HEK293 (cell line): ENCODE measurements around the gene ZNF687.

Source experiments
- CTCF ChIA-PET: fragments of 350-600 bp; formaldehyde crosslinking; extraction: SDS; loops from one replicate; lab custom pipeline; 2021; ENCODE audit warnings: antibody characterized with exemption; lab: Yijun Ruan, JAX
- POLR2A ChIA-PET: fragments of 300-600 bp; formaldehyde crosslinking; extraction: SDS; loops from one replicate; lab custom pipeline; 2020; ENCODE audit warnings: antibody characterized with exemption, inconsistent platforms; lab: Yijun Ruan, JAX
- H3K27ac ChIP-seq: fragments of 200-500 bp; sonication (Bioruptor generic); 2 replicates; pipeline ENCODE4 v1.5.1; 2014; ENCODE audit warnings: low read depth, low read length, control low read depth, inconsistent platforms; ENCODE audit errors: extremely low read depth
- H3K36me3 ChIP-seq, 2 experiments: fragments of 200-500 bp in 1 of 2; sonication (Bioruptor generic) in 1 of 2; 1 replicate in 1 of 2; 2 replicates in 1 of 2; pipeline ENCODE4 v1.5.1; 2014 to 2017; ENCODE audit warnings: inconsistent platforms in 2 of 2, low read length in 2 of 2; ENCODE audit not compliant: control insufficient read depth in 2 of 2, insufficient read depth in 1 of 2
- H3K4me1 ChIP-seq: fragments of 200-500 bp; sonication (Bioruptor generic); 2 replicates; pipeline ENCODE4 v1.5.1; 2014; ENCODE audit warnings: mild to moderate bottlenecking, low read length, inconsistent platforms; ENCODE audit not compliant: control insufficient read depth, insufficient read depth
- H3K4me3 ChIP-seq: 2 replicates; pipeline ENCODE4 v1.5.1; 2011; ENCODE audit warnings: low read depth, mild to moderate bottlenecking, control low read depth, low read length, moderate library complexity
- H3K9me3 ChIP-seq: fragments of 200-500 bp; sonication (Bioruptor generic); 2 replicates; pipeline ENCODE4 v1.5.1; 2014; ENCODE audit warnings: low read depth, low read length, inconsistent platforms; ENCODE audit not compliant: control insufficient read depth, insufficient read depth
- EGR2 ChIP-seq: fragments of 450-650 bp; formaldehyde crosslinking; IDR thresholded peaks from 2 replicates; pipeline ENCODE4 v1.5.1; 2016; ENCODE audit warnings: low read depth, missing biosample characterization, missing genetic modification characterization
- FEZF1 ChIP-seq: fragments of 450-650 bp; formaldehyde crosslinking; IDR thresholded peaks from 2 replicates; pipeline ENCODE4 v1.5.1; 2016; ENCODE audit warnings: missing biosample characterization, missing genetic modification characterization
- GFI1B ChIP-seq: fragments of 450-650 bp; formaldehyde crosslinking; IDR thresholded peaks from 2 replicates; pipeline ENCODE4 v1.5.1; 2016; ENCODE audit warnings: missing biosample characterization, missing genetic modification characterization
- GLI2 ChIP-seq: fragments of 450-650 bp; formaldehyde crosslinking; IDR thresholded peaks from 2 replicates; pipeline ENCODE4; 2017; ENCODE audit warnings: missing biosample characterization, missing genetic modification characterization, low read depth, borderline replicate concordance
- OSR2 ChIP-seq: fragments of 450-650 bp; formaldehyde crosslinking; IDR thresholded peaks from 2 replicates; pipeline ENCODE4 v1.5.1; 2016; ENCODE audit warnings: missing biosample characterization, missing genetic modification characterization
- SP7 ChIP-seq: fragments of 450-650 bp; formaldehyde crosslinking; IDR thresholded peaks from 2 replicates; pipeline ENCODE4 v1.5.1; 2016; ENCODE audit warnings: missing biosample characterization, missing genetic modification characterization
- YY2 ChIP-seq: fragments of 450-650 bp; formaldehyde crosslinking; IDR thresholded peaks from 2 replicates; pipeline ENCODE4 v1.5.1; 2016; ENCODE audit warnings: missing biosample characterization, missing genetic modification characterization
- ZBTB8A ChIP-seq: fragments of 450-650 bp; formaldehyde crosslinking; IDR thresholded peaks from 2 replicates; pipeline ENCODE4 v1.5.1; 2016; ENCODE audit warnings: missing biosample characterization, missing genetic modification characterization
- ZNF132 ChIP-seq: fragments of 450-650 bp; formaldehyde crosslinking; IDR thresholded peaks from 2 replicates; pipeline ENCODE4 v1.5.1; 2017; ENCODE audit warnings: missing biosample characterization, missing genetic modification characterization, borderline replicate concordance
- ZNF24 ChIP-seq: fragments of 450-650 bp; formaldehyde crosslinking; IDR thresholded peaks from 2 replicates; pipeline ENCODE4 v1.5.1; 2016; ENCODE audit warnings: missing biosample characterization, missing genetic modification characterization
- ZNF292 ChIP-seq: fragments of 450-650 bp; formaldehyde crosslinking; IDR thresholded peaks from 2 replicates; pipeline ENCODE4 v1.5.1; 2016; ENCODE audit warnings: low read depth, missing biosample characterization, missing genetic modification characterization, borderline replicate concordance
- ZNF391 ChIP-seq: fragments of 450-650 bp; formaldehyde crosslinking; IDR thresholded peaks from 2 replicates; pipeline ENCODE4 v1.5.1; 2016; ENCODE audit warnings: low read depth, missing biosample characterization, missing genetic modification characterization, borderline replicate concordance
- ZNF549 ChIP-seq: fragments of 450-650 bp; IDR thresholded peaks from 2 replicates; pipeline ENCODE4 v1.5.1; 2018; ENCODE audit warnings: missing biosample characterization, missing genetic modification characterization, mild to moderate bottlenecking, inconsistent platforms, moderate library complexity
- ZNF561 ChIP-seq: fragments of 450-650 bp; IDR thresholded peaks from 2 replicates; pipeline ENCODE4 v1.5.1; 2018; ENCODE audit warnings: missing biosample characterization, missing genetic modification characterization, borderline replicate concordance
- ZNF610 ChIP-seq: fragments of 450-650 bp; formaldehyde crosslinking; IDR thresholded peaks from 2 replicates; pipeline ENCODE4 v1.5.1; 2016; ENCODE audit warnings: missing biosample characterization, missing genetic modification characterization, borderline replicate concordance
- ZNF626 ChIP-seq: fragments of 450-650 bp; sonication (Bioruptor Pico); formaldehyde crosslinking; IDR thresholded peaks from 2 replicates; pipeline ENCODE4 v1.5.1; 2018; ENCODE audit warnings: missing biosample characterization, missing genetic modification characterization, inconsistent platforms
- ZNF660 ChIP-seq: fragments of 450-650 bp; IDR thresholded peaks from 2 replicates; pipeline ENCODE4 v1.5.1; 2018; ENCODE audit warnings: missing biosample characterization, mild to moderate bottlenecking, missing genetic modification characterization
- ZNF670 ChIP-seq: fragments of 450-650 bp; formaldehyde crosslinking; IDR thresholded peaks from 2 replicates; pipeline ENCODE4 v1.5.1; 2016; ENCODE audit warnings: missing biosample characterization, missing genetic modification characterization, low read depth
- ZNF701 ChIP-seq: fragments of 450-650 bp; formaldehyde crosslinking; IDR thresholded peaks from 2 replicates; pipeline ENCODE4 v1.5.1; 2016; ENCODE audit warnings: missing biosample characterization, missing genetic modification characterization
- ZNF792 ChIP-seq: fragments of 450-650 bp; formaldehyde crosslinking; IDR thresholded peaks from 2 replicates; pipeline ENCODE4 v1.5.1; 2016; ENCODE audit warnings: missing biosample characterization, missing genetic modification characterization
- TF ChIP-seq, protein P1 (sequence below): fragments of 450-650 bp; formaldehyde crosslinking; IDR thresholded peaks from 2 replicates; pipeline ENCODE4 v1.5.1; 2016; ENCODE audit warnings: missing biosample characterization, missing genetic modification characterization
- TF ChIP-seq, protein P2 (sequence below): fragments of 450-650 bp; formaldehyde crosslinking; IDR thresholded peaks from 2 replicates; pipeline ENCODE4 v1.5.1; 2016; ENCODE audit warnings: missing biosample characterization, missing genetic modification characterization
- TF ChIP-seq, protein P3 (sequence below): fragments of 450-650 bp; formaldehyde crosslinking; IDR thresholded peaks from 2 replicates; pipeline ENCODE4 v1.5.1; 2016; ENCODE audit warnings: missing biosample characterization, missing genetic modification characterization
- TF ChIP-seq, protein P4 (sequence below): fragments of 450-650 bp; formaldehyde crosslinking; IDR thresholded peaks from 2 replicates; pipeline ENCODE4 v1.5.1; 2017; ENCODE audit warnings: missing biosample characterization, mild to moderate bottlenecking, missing genetic modification characterization, moderate library complexity
- TF ChIP-seq, protein P5 (sequence below): fragments of 450-650 bp; formaldehyde crosslinking; conservative IDR thresholded peaks from 2 replicates; pipeline ENCODE4 v1.5.1; 2016; ENCODE audit warnings: low read depth, missing biosample characterization, missing genetic modification characterization
- TF ChIP-seq, protein P6 (sequence below): fragments of 450-650 bp; formaldehyde crosslinking; IDR thresholded peaks from 2 replicates; pipeline ENCODE4 v1.5.1; 2016; ENCODE audit warnings: missing biosample characterization, missing genetic modification characterization

ZNF687 gene

DNA sequence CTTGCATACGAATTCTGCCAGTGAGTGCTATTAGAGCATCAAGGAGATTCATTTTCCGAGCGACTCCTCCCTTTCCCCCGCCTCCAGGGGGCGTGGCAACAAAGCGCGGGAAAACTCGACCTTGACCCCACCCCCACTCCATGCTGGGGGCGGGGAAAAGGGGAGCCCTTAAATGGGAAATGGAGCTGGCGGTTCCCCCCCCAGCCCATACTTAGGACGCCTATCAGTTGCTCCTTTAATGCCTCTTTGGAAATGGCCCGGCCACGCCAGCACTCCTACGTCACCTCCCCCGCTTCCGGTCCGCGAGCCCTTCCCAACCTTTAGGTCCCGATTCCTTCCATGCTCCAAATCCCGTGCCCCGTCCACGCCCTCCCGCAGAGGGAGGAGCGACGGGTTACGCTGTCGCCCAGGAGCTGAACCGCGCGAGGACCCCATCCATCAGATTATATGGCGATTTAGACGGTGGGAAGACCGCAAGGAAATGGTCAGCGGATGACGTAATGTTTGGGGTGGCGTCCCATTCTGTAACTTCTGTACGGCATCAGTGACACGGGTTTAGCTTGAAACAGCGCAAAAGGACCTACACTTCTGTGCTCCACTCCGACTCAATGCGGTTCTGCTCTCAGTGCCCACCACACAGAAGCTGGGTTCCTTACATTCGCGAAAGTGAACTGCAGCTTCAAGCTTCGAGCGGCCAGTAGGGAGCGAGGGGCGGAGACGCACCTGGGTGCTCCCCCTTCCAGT is 702 bp upstream of the ZNF687 start:
- Histone ChIP-seq H3K36me3 (peaks cover 0 to 23% of the 10 kb centered on the region in 2 experiments; a peak in 2 of 3 replicates), H3K9me3 (no peaks in the 10 kb centered on the region), H3K27ac (peak overlapping the region; percentile 90), H3K4me1 (no peaks in the 10 kb centered on the region), H3K4me3 (peak overlapping the region; percentile 77)
- CTCF ChIA-PET: interaction anchor here (0.7 to 1.2 kb wide), 10 partner anchors 19 to 720 kb away, joined by 3 to 8 read pairs (median 4); partner anchors contain the start of gene PI4KB
- POLR2A ChIA-PET: interaction anchor here (0.5 to 2.1 kb wide), 36 partner anchors 8 to 711 kb away, joined by 3 to 24 read pairs (median 4); partner anchors contain the start of genes CDC42SE1, MRPL9, PI4KB and PIP5K1A
- TF ChIP-seq FEZF1 (peak; percentile 95), EGR2 (tag by site-specific recombination) (peak; percentile 97), ZNF792 (peak; percentile 57; the same call in 1 of the 2 replicates), ZNF292 (tag by site-specific recombination) (no peak), ZNF701 (tag by site-specific recombination) (no peak), ZNF132 (tag by site-specific recombination) (no peak), ZNF610 (peak; percentile 83), YY2 (tag by site-specific recombination) (peak; percentile 54; the same call in 1 of the 2 replicates), ZNF391 (tag by site-specific recombination) (peak; percentile 96), ZNF24 (tag by site-specific recombination) (no peak), ZNF670 (tag by site-specific recombination) (no peak), ZNF549 (tag by site-specific recombination) (no peak), ZBTB8A (tag by site-specific recombination) (peak; percentile 71), SP7 (tag by site-specific recombination) (peak; percentile 93), OSR2 (peak; percentile 83), GFI1B (tag by site-specific recombination) (no peak), ZNF561 (tag by site-specific recombination) (no peak; the same call in 1 of the 2 replicates), ZNF660 (tag by site-specific recombination) (peak; percentile 61; the same call in 1 of the 2 replicates), GLI2 (no peak), ZNF626 (tag by site-specific recombination) (no peak)
- TF ChIP-seq, protein P1, sequence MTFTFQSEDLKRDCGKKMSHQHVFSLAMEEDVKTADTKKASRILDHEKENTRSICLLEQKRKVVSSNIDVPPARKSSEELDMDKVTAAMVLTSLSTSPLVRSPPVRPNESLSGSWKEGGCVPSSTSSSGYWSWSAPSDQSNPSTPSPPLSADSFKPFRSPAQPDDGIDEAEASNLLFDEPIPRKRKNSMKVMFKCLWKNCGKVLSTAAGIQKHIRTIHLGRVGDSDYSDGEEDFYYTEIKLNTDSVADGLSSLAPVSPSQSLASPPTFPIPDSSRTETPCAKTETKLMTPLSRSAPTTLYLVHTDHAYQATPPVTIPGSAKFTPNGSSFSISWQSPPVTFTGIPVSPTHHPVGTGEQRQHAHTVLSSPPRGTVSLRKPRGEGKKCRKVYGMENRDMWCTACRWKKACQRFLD (tag by site-specific recombination): no peak
- TF ChIP-seq, protein P2, sequence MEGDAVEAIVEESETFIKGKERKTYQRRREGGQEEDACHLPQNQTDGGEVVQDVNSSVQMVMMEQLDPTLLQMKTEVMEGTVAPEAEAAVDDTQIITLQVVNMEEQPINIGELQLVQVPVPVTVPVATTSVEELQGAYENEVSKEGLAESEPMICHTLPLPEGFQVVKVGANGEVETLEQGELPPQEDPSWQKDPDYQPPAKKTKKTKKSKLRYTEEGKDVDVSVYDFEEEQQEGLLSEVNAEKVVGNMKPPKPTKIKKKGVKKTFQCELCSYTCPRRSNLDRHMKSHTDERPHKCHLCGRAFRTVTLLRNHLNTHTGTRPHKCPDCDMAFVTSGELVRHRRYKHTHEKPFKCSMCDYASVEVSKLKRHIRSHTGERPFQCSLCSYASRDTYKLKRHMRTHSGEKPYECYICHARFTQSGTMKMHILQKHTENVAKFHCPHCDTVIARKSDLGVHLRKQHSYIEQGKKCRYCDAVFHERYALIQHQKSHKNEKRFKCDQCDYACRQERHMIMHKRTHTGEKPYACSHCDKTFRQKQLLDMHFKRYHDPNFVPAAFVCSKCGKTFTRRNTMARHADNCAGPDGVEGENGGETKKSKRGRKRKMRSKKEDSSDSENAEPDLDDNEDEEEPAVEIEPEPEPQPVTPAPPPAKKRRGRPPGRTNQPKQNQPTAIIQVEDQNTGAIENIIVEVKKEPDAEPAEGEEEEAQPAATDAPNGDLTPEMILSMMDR (tag by site-specific recombination): peak; percentile 68; the same call in 1 of the 2 replicates
- TF ChIP-seq, protein P3, sequence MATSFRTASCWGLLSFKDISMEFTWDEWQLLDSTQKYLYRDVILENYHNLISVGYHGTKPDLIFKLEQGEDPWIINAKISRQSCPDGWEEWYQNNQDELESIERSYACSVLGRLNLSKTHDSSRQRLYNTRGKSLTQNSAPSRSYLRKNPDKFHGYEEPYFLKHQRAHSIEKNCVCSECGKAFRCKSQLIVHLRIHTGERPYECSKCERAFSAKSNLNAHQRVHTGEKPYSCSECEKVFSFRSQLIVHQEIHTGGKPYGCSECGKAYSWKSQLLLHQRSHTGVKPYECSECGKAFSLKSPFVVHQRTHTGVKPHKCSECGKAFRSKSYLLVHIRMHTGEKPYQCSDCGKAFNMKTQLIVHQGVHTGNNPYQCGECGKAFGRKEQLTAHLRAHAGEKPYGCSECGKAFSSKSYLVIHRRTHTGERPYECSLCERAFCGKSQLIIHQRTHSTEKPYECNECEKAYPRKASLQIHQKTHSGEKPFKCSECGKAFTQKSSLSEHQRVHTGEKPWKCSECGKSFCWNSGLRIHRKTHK: no peak
- TF ChIP-seq, protein P4, sequence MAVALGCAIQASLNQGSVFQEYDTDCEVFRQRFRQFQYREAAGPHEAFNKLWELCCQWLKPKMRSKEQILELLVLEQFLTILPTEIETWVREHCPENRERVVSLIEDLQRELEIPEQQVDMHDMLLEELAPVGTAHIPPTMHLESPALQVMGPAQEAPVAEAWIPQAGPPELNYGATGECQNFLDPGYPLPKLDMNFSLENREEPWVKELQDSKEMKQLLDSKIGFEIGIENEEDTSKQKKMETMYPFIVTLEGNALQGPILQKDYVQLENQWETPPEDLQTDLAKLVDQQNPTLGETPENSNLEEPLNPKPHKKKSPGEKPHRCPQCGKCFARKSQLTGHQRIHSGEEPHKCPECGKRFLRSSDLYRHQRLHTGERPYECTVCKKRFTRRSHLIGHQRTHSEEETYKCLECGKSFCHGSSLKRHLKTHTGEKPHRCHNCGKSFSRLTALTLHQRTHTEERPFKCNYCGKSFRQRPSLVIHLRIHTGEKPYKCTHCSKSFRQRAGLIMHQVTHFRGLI: no peak; the same call in 1 of the 2 replicates
- TF ChIP-seq, protein P5, sequence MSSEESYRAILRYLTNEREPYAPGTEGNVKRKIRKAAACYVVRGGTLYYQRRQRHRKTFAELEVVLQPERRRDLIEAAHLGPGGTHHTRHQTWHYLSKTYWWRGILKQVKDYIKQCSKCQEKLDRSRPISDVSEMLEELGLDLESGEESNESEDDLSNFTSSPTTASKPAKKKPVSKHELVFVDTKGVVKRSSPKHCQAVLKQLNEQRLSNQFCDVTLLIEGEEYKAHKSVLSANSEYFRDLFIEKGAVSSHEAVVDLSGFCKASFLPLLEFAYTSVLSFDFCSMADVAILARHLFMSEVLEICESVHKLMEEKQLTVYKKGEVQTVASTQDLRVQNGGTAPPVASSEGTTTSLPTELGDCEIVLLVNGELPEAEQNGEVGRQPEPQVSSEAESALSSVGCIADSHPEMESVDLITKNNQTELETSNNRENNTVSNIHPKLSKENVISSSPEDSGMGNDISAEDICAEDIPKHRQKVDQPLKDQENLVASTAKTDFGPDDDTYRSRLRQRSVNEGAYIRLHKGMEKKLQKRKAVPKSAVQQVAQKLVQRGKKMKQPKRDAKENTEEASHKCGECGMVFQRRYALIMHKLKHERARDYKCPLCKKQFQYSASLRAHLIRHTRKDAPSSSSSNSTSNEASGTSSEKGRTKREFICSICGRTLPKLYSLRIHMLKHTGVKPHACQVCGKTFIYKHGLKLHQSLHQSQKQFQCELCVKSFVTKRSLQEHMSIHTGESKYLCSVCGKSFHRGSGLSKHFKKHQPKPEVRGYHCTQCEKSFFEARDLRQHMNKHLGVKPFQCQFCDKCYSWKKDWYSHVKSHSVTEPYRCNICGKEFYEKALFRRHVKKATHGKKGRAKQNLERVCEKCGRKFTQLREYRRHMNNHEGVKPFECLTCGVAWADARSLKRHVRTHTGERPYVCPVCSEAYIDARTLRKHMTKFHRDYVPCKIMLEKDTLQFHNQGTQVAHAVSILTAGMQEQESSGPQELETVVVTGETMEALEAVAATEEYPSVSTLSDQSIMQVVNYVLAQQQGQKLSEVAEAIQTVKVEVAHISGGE (tag by site-specific recombination): peak; percentile 76
- TF ChIP-seq, protein P6, sequence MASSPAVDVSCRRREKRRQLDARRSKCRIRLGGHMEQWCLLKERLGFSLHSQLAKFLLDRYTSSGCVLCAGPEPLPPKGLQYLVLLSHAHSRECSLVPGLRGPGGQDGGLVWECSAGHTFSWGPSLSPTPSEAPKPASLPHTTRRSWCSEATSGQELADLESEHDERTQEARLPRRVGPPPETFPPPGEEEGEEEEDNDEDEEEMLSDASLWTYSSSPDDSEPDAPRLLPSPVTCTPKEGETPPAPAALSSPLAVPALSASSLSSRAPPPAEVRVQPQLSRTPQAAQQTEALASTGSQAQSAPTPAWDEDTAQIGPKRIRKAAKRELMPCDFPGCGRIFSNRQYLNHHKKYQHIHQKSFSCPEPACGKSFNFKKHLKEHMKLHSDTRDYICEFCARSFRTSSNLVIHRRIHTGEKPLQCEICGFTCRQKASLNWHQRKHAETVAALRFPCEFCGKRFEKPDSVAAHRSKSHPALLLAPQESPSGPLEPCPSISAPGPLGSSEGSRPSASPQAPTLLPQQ (tag by site-specific recombination): peak; percentile 100
